Effector CD8-positive, alpha-beta T cell (primary cell): ENCODE data around the gene HARBI1.
A peak's percentile ranks its signal among the peaks of the same experiment; 100 is the strongest.

Experiments
- DNase-seq: peaks from one replicate; lab custom pipeline; 2025; lab: John Stamatoyannopoulos, UW
- total RNA-seq, 4 experiments: gene quantifications; one replicate each; lab custom pipeline; 2026; lab: John Stamatoyannopoulos, UW

Gene HARBI1, protein sequence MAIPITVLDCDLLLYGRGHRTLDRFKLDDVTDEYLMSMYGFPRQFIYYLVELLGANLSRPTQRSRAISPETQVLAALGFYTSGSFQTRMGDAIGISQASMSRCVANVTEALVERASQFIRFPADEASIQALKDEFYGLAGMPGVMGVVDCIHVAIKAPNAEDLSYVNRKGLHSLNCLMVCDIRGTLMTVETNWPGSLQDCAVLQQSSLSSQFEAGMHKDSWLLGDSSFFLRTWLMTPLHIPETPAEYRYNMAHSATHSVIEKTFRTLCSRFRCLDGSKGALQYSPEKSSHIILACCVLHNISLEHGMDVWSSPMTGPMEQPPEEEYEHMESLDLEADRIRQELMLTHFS
- total RNA-seq = 4.3 to 9.5 (median 6.4) reads per million in 4 experiments

DNA sequence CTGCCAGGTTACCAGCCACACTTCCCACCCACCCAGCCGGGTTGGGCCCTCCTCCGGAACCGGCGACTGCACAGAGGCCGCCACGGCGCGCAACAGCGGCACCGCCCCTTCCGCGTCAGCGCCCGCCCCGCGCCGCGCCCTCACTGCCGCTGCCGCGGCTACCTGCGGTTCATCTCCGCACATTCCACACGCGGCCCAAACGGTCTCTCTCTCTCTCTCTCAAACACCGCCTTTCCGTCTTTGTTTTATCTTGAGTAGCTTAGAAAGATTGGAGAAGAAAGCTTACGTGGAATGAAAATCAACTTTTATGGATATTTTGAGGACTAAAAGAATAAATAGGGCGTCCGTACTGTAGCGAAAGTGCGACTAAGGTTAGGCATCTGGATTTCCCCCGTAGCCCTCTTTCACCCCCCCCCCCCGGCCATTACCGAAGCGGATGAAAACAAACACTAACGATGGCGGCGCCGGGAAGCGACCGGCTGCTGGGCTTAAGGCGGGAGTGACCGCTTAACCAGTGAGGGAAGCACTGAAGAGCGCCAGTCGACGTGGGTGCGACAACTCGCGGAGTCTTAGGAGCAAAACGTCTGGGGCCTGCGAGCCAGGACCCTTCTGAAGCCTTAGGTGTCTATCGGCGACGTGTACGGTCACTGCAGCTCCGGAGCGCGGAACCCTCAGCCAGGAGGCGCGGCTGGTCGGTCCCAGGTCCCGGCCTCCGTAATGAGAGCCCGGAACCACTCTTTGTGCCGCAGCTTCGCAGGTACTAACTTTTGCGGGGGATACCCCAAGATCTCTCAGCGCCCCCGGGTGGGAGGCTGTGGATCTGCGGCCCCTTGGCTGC lies at the start of gene HARBI1, which contains the start of gene ATG13:
HARBI1 (minus strand) TSS at position 94 of the 838 bp plus-strand sequence. CDS start 990 bp downstream, outside the sequence.
ATG13 (plus strand) TSS at position 420 of the 838 bp plus-strand sequence. CDS start 26,739 bp downstream, outside the sequence.
- DNase-seq = peak; percentile 81

DNA sequence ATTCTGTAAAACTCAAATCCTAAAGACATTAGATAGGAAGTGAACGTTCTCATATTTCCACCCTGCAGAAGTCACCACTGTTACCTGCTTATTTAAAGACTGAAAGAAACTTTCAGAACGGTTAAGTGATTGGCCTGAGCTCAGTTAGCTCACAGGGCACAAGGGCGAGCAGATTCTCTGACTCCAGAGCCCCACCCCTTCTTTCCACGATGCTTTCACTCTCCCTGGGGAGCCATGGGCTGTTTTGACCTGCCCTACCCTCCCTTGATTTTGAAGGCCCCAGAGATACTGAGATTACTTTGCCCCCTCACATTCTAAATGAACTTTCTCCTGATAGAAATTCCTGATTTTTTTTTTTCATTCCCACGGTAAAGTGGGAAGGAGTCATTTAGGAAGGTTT lies 49.5 kb upstream of the HARBI1 start:
- no peak for DNase-seq

DNA sequence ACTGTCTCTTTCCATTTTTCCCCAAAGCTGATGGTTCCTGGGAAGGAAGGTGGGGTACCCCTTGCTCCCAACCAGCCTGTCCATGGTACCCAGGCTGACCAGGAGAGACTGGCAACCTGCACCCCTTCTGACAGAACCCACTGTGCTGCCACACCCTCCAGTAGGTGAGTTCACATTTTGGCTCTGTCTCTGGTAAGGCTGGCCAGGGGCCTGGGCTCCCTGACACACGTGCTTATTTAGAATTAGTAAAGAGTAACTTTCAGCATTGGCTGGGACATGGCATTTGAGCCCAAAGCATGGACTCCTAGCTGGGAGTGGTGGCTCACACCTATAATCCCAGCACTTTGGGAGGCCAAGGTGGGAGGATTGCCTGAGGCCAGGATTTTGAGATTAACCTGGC lies 48.3 kb upstream of the HARBI1 start:
- DNase-seq = no peak

DNA sequence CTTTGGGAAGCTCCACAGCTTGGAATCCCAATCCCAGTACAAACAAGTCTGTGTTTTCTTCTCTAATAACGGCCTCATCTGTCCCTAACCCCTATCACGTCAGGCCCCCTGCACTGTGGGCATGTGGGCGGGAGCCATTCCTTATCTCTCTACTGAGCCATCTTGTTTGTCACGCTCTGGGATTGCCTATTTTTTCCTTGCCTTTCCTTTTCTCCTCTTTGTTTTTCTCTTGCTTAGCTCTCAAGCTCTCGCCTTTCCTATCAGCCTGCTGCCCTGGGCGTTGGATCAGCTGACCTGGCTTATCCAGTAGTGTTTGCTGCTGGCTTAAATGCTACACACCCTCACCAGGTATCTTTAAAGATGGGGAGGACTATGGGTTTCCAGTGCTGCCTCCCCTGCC lies 47.6 kb upstream of the HARBI1 start:
- DNase-seq = no peak

DNA sequence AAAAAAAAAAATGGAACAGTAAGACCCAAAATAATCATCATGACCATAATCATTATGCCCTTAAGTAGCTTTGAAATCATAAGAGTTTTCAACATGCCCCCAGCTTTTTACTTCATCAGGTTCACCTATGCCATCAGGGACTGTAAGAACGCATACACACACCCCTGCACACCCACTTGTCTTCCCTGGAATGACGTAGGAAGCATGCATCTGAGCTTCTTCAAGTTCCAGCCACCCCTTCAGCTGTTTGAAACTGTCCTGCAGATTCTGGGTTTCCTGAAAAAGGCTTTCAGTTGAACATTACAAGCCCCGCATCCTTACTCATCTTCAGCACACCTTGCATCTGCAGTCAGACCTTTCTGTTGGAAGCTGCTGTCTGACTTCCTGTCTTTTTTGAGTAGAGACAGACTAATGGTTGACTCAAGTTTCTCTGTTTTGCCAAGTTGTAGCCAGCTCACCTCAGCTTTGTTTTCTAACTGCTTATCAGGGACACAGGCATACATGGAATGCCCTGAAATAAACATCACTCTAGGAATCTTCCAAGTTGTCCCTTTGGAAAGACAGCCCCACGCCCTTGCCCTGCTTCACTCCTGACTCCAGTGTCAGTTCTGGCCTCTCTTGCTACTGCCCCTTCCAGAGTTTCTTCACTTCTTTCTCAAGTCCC lies 46.4 kb upstream of the HARBI1 start:
- no peak for DNase-seq

DNA sequence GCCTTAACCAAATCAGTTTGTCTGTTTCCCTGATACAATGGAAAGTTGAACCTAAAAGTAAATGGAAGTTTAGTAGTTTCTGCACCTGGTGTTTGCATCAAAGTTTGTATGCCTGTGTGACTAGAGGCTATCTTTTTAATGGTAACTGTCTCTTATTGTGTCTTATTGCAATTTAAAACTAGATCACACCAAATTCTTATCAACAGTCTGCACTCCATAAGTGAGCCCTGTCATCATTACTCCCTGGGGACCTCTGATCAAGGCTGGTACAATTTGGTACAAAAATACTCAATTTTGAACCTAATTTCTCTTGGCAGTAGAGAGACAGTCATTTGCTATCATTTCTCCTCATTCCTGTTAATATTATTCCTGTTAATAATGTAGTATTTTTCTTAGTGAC lies 45.3 kb upstream of the HARBI1 start:
- no peak for DNase-seq

DNA sequence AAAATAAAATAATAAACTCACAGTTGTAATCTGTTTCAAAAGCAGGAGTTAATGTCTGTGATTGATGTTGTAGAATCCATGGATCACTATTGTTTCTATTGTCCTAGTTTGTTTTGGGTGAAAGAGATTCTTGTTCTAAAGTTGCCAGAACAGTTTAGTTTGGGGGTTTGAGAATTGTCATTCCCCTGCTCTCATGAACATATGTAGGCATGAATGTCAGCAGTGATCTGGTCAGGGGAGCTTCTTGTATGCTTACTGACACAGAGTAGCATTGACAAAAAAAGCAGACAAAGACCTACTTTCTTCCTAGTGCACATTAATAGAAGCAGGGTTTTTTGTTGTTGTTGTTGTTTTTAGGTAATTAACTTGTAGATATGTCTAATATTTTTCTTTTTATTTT lies 44.8 kb upstream of the HARBI1 start:
- no peak for DNase-seq

DNA sequence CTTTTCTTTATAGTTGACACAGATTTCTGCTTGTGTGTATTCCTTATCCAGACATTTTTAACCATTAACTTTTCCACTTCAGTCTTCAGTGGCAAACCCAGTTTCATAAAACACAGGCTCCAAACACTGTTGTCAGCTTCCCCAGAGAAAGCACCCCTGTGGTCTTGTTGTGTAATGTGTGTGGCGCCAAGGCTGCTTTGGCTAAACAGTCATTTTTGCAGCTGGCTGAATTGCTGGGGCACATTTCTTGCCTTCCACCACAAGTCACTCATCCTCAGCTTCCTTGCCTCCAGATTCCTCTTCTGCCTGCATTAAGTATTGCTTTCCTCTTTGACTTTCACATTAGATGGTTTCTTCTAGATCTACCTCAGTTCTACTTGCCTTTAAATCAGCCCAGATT lies 42.9 kb upstream of the HARBI1 start:
- no peak for DNase-seq

DNA sequence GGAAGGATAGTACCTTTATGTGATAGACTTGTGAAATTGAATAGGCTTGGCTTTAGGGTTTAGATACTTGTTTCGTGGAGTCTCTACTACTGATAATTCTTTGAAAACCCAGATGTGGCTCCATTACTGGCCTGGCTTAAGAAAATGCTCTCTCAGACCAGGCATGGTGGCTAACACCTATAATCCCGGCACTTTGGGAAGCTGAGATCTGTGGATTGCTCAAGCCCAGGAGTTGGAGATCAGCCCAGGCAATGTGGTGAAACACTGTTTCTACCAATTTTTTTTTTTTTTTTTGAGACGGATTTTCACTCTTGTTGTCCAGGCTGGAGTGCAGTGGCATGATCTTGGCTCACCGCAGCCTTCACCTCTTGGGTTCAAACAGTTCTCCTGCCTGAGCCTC lies 41.2 kb upstream of the HARBI1 start:
- DNase-seq = no peak

DNA sequence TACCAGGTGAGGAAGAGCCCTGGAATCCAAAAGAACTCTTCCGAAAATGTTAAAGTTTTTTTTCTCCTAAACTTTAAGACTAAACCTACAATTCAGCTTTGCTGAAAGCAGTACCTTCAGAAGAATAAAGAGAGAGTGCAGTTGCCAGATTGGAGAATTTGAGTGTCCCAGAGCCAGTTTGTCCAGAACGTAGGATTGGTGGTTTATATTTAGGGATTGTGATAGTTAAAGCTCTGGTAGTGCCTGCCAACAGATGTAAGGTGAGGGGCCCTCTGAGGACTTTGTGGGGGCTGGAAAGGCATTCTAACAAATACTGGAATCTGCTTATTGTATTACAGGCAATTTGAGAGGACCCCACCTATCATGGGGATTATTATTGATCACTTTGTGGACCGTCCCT lies 40.2 kb upstream of the HARBI1 start:
- DNase-seq = no peak

DNA sequence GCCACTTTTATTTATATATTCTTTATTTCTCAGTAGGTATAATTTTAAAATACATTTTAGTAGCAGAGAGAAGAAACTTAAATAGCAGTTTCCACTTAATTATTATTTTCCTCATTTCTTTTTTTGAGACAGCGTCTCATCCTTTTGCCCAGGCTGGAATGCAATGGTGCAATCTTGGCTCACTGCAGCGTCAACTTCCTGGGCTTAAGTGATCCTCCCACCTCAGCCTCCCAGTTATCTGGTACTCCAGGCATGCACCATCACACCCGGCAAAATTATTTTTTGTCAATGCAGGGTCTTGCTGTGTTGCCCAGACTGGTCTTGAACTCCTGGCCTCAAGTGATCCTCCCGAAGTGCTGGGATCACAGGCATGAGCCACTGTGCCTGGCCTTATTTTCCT lies 38.6 kb upstream of the HARBI1 start:
- DNase-seq = no peak

DNA sequence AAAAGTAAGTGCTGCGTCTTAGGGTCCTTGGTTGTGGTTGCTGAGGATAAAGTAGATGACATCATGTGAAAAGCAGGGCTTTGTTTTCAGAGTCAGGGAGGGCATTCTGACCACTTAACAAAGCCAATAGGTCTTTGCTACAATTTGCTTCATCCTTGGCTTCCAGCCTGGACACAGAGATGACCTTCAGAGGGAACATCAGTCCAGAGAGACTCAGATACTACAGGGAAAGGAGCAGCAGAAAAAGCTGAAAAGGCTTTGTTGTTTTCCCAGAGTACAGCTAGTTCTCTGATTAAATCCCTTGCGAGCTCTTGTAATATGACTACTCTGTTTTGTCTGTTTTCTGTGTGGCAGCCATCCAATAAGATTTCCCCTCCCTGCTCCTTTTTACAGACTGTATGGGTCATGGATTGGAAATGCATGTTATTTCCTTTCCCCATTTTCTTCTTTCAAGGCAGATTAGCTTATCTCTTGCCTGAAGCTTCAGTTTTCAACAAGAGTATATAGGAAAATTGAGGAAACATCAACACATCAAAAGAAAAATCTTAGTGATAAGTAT lies 32.2 kb upstream of the HARBI1 start:
- no peak for DNase-seq

DNA sequence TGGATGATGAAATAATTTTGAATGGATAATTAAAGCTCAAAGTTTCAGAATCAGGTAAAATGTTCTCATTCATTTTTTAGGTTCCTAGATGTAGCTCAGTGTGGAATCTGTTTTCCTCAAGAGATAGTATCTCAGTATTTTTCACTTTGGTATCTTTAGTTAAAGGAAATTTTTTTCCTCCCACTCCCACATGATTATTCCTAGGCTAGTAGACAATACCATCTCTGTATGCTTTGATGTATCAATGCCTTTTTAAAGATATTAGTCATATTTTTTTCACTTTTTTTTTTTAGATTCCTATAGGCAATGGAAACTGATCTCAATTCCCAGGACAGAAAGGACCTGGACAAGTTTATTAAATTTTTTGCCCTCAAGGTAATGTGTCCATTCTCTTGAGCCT lies 27.0 kb upstream of the HARBI1 start:
- no peak for DNase-seq

DNA sequence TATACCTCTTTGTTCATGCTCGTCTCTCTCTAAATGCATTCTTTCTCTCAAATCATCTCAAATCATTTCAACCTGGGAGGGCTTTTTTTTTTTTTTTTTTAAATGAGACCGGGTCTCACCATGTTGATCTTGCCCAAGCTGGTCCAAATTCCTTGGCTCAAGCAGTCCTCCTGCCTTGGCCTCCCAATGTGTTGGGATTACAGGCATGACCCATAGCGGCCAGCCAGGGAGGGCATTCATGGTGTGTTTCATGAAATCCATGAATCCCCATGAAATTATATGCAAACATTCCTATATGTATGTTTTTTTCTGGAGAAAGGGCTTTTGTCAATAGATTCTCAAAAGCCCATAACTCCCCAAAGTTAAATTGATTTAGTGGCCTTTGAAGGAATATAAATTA lies 26.5 kb upstream of the HARBI1 start:
- no peak for DNase-seq

DNA sequence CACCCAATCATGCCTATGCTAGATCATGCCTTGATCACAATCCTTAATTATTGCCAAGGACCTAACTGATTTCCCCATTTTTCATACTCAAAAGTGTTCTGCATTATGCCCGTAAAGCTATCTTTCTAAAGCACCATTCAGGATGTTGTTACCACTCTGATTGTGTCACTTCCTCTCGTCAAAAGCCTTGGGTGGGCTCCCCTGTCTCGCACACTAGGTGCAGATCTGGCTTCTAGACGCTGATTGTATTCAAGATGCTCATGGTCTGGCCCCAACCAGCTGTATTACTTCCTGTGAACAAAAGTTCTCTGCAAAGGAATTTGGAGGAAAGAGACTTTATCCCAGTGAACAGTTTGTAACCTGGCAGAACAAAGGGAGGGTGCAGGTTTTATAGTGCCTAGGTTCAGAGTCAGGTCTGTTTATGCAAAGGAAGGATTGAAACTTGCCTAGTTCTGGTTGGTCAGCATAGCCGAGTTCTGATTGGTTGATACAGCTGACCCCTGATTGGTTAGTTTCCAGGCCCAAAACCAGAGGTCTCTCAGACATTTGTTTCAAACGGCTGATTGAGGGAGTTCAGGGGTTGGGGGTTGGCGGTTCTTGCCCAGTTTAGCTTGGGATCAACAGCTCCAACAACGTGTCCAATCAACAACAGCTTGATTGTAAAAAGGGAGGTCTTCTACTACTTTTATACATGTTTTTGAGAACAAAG lies 25.8 kb upstream of the HARBI1 start:
- DNase-seq = no peak

DNA sequence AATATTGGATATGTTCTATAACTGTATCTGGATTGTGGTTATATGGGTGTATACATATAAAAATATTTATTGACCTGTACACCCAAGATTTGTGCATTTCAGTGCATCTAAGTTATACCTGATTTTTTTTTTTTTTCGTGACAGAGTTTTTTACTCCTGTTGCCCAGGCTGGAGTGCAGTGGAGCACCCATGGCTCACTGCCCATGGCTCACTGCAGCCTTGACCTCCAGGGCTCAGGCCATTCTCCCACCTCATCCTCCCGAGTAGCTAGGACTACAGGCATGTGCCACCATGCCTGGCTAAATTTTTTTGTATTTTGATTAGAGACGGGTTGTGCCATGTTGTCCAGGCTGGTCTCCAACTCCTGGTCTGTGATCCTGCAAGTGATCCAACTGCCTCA lies 24.6 kb upstream of the HARBI1 start:
- no peak for DNase-seq

DNA sequence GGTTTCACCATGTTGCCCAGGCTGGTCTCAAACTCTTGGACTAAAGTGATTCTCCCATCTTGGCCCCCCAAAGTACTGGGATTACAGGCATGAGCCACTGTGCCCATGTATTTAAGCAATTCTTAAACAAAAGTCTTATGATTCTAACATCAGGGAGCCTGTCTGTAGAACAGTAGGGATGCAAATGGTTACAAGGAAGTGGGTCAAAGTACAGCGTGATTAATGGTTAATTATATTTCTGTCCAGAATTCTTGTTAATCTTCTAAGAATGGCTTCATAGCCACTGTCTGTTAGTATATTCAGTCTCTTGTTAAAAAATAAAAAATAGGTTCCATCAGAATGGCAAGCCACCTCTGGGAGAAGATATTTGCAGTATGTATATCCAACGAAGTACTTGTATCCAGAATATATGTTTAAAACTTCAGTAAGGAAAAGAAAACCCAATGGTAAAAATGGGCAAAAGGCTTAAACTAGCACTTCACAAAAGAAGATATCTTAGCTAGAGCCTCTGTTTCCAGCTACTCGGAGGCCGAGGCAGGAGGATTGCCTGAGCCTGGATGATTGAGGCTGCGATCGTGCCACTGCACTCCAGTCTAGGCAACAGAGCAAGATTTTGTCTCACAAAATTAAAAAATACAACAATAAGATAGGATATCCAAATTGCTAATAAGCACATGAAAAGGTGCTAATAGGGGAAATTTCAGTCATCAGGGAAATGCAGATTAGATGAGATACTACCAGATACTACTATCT lies 23.2 kb upstream of the HARBI1 start:
- no peak for DNase-seq

DNA sequence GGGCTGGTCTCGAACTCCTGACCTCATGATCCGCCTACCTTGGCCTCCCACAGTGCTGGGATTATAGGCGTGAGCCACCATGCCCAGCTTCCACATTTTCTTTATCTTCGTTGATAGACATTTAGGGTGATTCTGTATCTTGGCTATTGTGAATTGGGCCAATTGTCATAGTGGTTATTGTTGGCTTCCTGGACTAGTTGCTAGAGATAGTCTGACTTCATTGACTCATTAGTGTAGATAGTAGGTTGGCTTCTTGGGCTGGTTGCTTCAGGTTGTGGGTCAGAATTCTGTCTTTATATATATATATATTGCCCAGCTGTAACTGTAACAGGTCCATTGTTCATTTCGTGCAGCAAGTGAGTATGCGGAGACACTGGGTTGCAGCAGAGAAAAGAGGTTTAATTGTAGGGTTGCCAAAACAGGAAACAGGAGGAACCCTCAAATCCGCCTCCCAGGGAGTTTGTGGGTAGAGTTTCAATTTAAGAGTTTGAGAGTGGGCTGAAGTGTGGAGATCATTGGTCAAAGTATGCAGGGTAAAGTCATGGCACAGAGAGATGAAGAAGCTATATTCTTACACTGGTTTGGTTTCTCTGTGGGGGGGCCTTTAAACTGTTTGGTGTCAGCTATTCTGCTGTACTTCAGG lies 22.3 kb upstream of the HARBI1 start:
- DNase-seq = no peak

DNA sequence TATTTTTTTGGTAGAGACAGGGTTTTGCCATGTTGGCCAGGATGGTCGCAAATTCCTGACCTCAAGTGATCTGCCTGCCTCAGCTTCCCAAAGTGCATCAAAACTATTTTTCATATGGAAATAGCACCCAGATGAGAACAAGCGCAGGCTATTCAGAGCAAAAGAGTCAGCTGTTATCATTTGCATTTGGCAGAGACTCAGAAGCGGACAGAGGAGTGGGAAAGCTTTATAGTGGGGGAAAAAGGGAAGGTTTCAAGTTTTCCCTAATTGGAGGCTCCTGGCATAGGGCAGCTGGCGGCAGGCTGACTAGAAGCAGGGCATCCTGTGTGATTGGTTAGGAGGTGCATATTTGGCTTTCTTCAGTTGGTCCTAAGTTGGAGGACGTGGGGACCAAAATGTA lies 20.5 kb upstream of the HARBI1 start:
- DNase-seq = no peak

DNA sequence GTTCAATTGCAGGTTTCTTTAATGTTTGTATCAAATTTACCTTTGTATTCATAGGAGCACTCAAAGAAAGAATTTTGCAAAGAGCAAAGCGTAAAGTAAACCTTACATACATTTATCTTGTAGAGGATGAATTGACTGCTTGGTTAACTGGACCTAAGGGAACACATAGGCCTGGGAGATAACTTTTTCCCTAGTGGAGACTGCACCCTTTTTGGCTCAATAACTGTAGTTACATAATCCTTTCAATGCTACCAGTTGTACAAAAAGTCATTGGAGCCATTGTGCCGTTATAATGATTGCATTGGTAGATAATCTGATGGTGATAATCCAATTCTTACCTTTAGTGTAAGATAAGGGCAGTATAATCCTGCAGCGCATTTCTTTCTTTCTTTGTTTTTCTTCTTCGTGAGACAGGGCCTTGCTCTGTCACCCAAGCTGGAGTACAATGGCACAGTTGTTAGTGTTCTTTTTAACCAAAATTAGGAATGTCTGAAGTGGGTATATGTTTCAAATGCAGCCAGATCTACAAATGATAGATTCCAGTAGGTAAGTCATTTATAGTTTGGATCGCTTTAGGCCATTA lies 18.6 kb upstream of the HARBI1 start:
- no peak for DNase-seq
